ENCODE measurements around the gene MTCL3.

The MTCL3 gene

DNA sequence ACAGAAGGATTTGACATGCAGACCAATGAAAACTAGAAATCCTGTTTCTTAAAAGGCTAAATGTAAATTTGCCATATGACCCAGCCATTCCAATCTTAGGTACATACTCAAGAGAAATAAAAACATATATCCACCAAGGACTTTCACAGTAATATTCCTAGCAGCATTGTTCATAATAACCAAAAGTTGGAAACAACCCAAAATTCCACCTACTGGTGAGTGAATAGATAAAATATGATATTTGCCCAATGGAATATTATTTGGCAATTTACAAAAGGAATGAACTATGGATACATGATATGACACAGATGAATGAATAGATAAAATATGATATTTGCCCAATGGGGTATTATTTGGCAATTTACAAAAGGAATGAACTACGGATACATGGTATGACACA is 22.7 kb downstream of the MTCL3 start:
- no peak for TF ChIP-seq JUND (IDR thresholded peaks at IDR 0.05)
- TF ChIP-seq, protein P1, sequence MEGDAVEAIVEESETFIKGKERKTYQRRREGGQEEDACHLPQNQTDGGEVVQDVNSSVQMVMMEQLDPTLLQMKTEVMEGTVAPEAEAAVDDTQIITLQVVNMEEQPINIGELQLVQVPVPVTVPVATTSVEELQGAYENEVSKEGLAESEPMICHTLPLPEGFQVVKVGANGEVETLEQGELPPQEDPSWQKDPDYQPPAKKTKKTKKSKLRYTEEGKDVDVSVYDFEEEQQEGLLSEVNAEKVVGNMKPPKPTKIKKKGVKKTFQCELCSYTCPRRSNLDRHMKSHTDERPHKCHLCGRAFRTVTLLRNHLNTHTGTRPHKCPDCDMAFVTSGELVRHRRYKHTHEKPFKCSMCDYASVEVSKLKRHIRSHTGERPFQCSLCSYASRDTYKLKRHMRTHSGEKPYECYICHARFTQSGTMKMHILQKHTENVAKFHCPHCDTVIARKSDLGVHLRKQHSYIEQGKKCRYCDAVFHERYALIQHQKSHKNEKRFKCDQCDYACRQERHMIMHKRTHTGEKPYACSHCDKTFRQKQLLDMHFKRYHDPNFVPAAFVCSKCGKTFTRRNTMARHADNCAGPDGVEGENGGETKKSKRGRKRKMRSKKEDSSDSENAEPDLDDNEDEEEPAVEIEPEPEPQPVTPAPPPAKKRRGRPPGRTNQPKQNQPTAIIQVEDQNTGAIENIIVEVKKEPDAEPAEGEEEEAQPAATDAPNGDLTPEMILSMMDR (IDR thresholded peaks at IDR 0.05 in 2 of 3, conservative IDR thresholded peaks at IDR 0.05 in 1 of 3; ENCODE audit: borderline replicate concordance in 1 of 3, insufficient read depth in 1 of 3, low read depth in 2 of 3, low read length in 2 of 3): peak in 1 of 3 experiments; percentile 35; a peak in 3 of 6 replicates
- DNase-seq (ENCODE audit: low read depth, low spot score): no peak
- Histone ChIP-seq H3K9ac (ENCODE audit: low read length) (no peak overlapping the region), H3K4me2 (ENCODE audit: low read length) (no peak overlapping the region), H3K36me3 (ENCODE audit: control insufficient read depth in 1 of 2, insufficient read depth in 2 of 2, low read length in 2 of 2) (no peaks in the 10 kb centered on the region), H2AFZ (ENCODE audit: low read depth, low read length, poor library complexity, severe bottlenecking) (no peak overlapping the region), H3K9me2 (ENCODE audit: insufficient read depth) (no peaks in the 10 kb centered on the region), H3K27ac (ENCODE audit: low read depth, low read length) (no peak overlapping the region), H3K4me1 (ENCODE audit: control insufficient read depth in 1 of 2, insufficient read depth in 2 of 2, low read length in 2 of 2) (no peaks in the 10 kb centered on the region), H3K4me3 (replicated peaks in 1 of 2; ENCODE audit: low read depth in 1 of 2, low read length in 2 of 2) (no peak overlapping the region), H3K27me3 (ENCODE audit: insufficient read depth, low read length) (no peaks in the 10 kb centered on the region), H3K9me3 (ENCODE audit: control insufficient read depth in 1 of 2, insufficient read depth in 1 of 2, low read depth in 1 of 2, low read length in 2 of 2) (no peaks in the 10 kb centered on the region), H4K20me1 (ENCODE audit: insufficient read depth) (no peaks in the 10 kb centered on the region), H3K79me2 (ENCODE audit: insufficient read depth, low read length) (no peaks in the 10 kb centered on the region)
- ChIA-PET RAD21 (ENCODE audit: low non-redundant PET in 1 of 2, low total read pairs in 2 of 2, uncharacterized antibody in 2 of 2, unreplicated experiment in 2 of 2) (no interaction called here), CTCF (interaction anchor here (5.1 kb wide), 1 partner anchor 20 kb away, joined by 24 read pairs; no protein-coding TSS in a partner anchor), POLR2A (no interaction called here)
- intact Hi-C loops (cut with micrococcal nuclease): no loop called here
- no TSS peak for BruUV-seq (replicated peaks)
- ATAC-seq: no peak

DNA sequence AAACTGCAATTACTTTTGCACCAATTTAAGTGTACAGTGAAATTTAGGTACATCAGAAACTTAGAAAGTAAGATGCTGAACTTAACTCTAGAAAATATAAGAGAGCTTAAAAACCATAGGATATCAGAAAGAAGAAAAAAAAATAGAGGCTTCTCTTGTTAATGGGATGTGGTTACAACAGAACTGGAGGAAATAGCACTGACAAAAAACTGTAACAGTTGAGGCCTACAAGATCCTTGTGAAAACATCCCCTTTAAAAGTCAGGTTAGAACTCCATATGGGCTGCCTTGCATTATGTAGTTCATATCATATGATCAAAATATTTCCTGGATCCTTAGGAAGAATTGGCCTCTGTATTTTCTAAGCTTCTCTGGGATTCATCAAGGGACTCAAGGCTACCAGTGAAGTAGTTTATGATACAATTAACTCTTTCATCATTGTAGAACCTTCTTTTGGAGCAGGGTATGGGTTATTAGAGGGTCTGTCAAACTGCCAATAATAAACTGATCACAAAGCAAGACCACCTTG is 24.8 kb downstream of the MTCL3 start:
- TF ChIP-seq POLR2AphosphoS5 (IDR thresholded peaks at IDR 0.05; ENCODE audit: low read depth, low read length) (no peak), ZFX (IDR thresholded peaks at IDR 0.05) (no peak), EZH2phosphoT487 (IDR thresholded peaks at IDR 0.05; ENCODE audit: borderline replicate concordance) (no peak), SIN3A (IDR thresholded peaks at IDR 0.05; ENCODE audit: low read depth) (no peak), SP1 (IDR thresholded peaks at IDR 0.05; ENCODE audit: low read depth) (no peak), FOSL1 (IDR thresholded peaks at IDR 0.05; ENCODE audit: low read depth) (no peak), YY1 (IDR thresholded peaks at IDR 0.05; ENCODE audit: extremely low read depth, insufficient replicate concordance, low read depth, low read length) (no peak)
- TF ChIP-seq, protein P2, sequence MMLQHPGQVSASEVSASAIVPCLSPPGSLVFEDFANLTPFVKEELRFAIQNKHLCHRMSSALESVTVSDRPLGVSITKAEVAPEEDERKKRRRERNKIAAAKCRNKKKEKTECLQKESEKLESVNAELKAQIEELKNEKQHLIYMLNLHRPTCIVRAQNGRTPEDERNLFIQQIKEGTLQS (IDR thresholded peaks at IDR 0.05): no peak
- POLR2A ChIA-PET: no interaction called here

More for the DNA sequence above, 24.8 kb downstream of the MTCL3 start:
- DNase-seq (ENCODE audit: low read depth, low spot score) (no peak), ATAC-seq (no peak)
- H4K20me1 ChIP-seq (ENCODE audit: insufficient read depth): no peaks in the 10 kb centered on the region
- no peaks in the 10 kb centered on the region for H3K27me3 ChIP-seq (ENCODE audit: insufficient read depth, low read length)
- no peaks in the 10 kb centered on the region for H3K4me1 ChIP-seq (ENCODE audit: control insufficient read depth in 1 of 2, insufficient read depth in 2 of 2, low read length in 2 of 2)
- ChIA-PET RAD21 (ENCODE audit: low non-redundant PET in 1 of 2, low total read pairs in 2 of 2, uncharacterized antibody in 2 of 2, unreplicated experiment in 2 of 2) (no interaction called here), CTCF (no interaction called here)
- no peak overlapping the region for H3K4me2 ChIP-seq (ENCODE audit: low read length)
- intact Hi-C loops (cut with micrococcal nuclease): no loop called here
- no peaks in the 10 kb centered on the region for H3K9me3 ChIP-seq (ENCODE audit: control insufficient read depth in 1 of 2, insufficient read depth in 1 of 2, low read depth in 1 of 2, low read length in 2 of 2)
- no peak overlapping the region for H3K9ac ChIP-seq (ENCODE audit: low read length)
- H3K27ac ChIP-seq (ENCODE audit: low read depth, low read length): no peak overlapping the region
- H2AFZ ChIP-seq (ENCODE audit: low read depth, low read length, poor library complexity, severe bottlenecking): no peak overlapping the region
- H3K4me3 ChIP-seq (replicated peaks in 1 of 2; ENCODE audit: low read depth in 1 of 2, low read length in 2 of 2): no peak overlapping the region
- H3K36me3 ChIP-seq (ENCODE audit: control insufficient read depth in 1 of 2, insufficient read depth in 2 of 2, low read length in 2 of 2): no peaks in the 10 kb centered on the region
- no peaks in the 10 kb centered on the region for H3K79me2 ChIP-seq (ENCODE audit: insufficient read depth, low read length)
- H3K9me2 ChIP-seq (ENCODE audit: insufficient read depth): no peaks in the 10 kb centered on the region
- BruUV-seq (replicated peaks): no TSS peak
